IMR-90 (cell line): ENCODE measurements around the gene CPNE6. TPM values are rescaled to one million over a fixed set of nuclear protein-coding genes. Genes with fewer than 3 reads are reported as not detected.

Source experiments
- ATAC-seq: fragments of 200-7000 bp; cut with Tn5 transposase; 2 replicates; pipeline ENCODE4 v1.9.1; 2020; ENCODE audit warnings: low read depth, mild to moderate bottlenecking, moderate library complexity
- BruUV-seq: library from RNA; stranded (reverse); fragments of 400-500 nt; replicated peaks from 2 replicates; lab custom pipeline; 2021; lab: Mats Ljungman, UMichigan
- CTCF ChIA-PET: fragments of 300-600 bp; formaldehyde crosslinking; extraction: SDS; loops from one replicate; lab custom pipeline; 2021; ENCODE audit warnings: antibody characterized with exemption; lab: Yijun Ruan, JAX
- POLR2A ChIA-PET: fragments of 300-600 bp; sonication (Branson Sonifier 250); formaldehyde crosslinking; loops from one replicate; lab custom pipeline; 2022; ENCODE audit warnings: antibody characterized with exemption; ENCODE audit not compliant: unreplicated experiment; lab: Charles Lee
- DNase-seq: peaks from one replicate; pipeline ENCODE4 v3.0.0; 2013
- H2AFZ ChIP-seq: replicated peaks from 2 replicates; pipeline ENCODE3; 2013; ENCODE audit warnings: low read length, mild to moderate bottlenecking; ENCODE audit not compliant: poor library complexity
- H2AK5ac ChIP-seq: 2 replicates; pipeline ENCODE4 v1.6.1; 2013; ENCODE audit warnings: low read depth, low read length, inconsistent platforms
- H2AK9ac ChIP-seq: replicated peaks from 2 replicates; pipeline ENCODE3; 2013; ENCODE audit warnings: mild to moderate bottlenecking, low read depth, low read length, moderate library complexity; ENCODE audit not compliant: poor library complexity
- H2BK120ac ChIP-seq: 2 replicates; pipeline ENCODE4 v1.6.1; 2013; ENCODE audit warnings: low read depth, low read length, inconsistent platforms
- H2BK15ac ChIP-seq: 3 replicates; pipeline ENCODE4 v1.6.1; 2013; ENCODE audit warnings: low read depth, low read length, inconsistent platforms
- H2BK20ac ChIP-seq: 2 replicates; pipeline ENCODE4 v1.6.1; 2013; ENCODE audit warnings: low read depth, mild to moderate bottlenecking, inconsistent platforms, low read length, moderate library complexity
- H2BK5ac ChIP-seq: 2 replicates; pipeline ENCODE4 v1.6.1; 2013; ENCODE audit warnings: mild to moderate bottlenecking, low read depth, low read length, inconsistent platforms; ENCODE audit not compliant: poor library complexity, severe bottlenecking
- H3K14ac ChIP-seq: replicated peaks from 2 replicates; pipeline ENCODE4 v1.6.1; 2013; ENCODE audit warnings: low read depth, low read length, inconsistent platforms
- H3K18ac ChIP-seq: 2 replicates; pipeline ENCODE4 v1.6.1; 2013; ENCODE audit warnings: low read depth, low read length, control low read depth
- H3K23ac ChIP-seq: 2 replicates; pipeline ENCODE4 v1.6.1; 2013; ENCODE audit warnings: low read depth, low read length, inconsistent platforms
- H3K27ac ChIP-seq: 2 replicates; pipeline ENCODE4 v1.5.1; 2013; ENCODE audit warnings: mild to moderate bottlenecking, control low read depth, low read length; ENCODE audit not compliant: insufficient read depth
- H3K27me3 ChIP-seq: 2 replicates; pipeline ENCODE4 v1.6.1; 2013; ENCODE audit warnings: low read length; ENCODE audit not compliant: control insufficient read depth, insufficient read depth
- H3K36me3 ChIP-seq: 2 replicates; pipeline ENCODE4 v1.6.1; 2013; ENCODE audit warnings: low read length, mixed read lengths; ENCODE audit not compliant: control insufficient read depth, insufficient read depth
- H3K4ac ChIP-seq: 2 replicates; pipeline ENCODE4 v1.6.1; 2013; ENCODE audit warnings: low read depth, low read length, inconsistent platforms
- H3K4me1 ChIP-seq: 2 replicates; pipeline ENCODE4 v1.6.1; 2013; ENCODE audit warnings: low read length, mixed read lengths; ENCODE audit not compliant: control insufficient read depth, insufficient read depth
- H3K4me2 ChIP-seq: 2 replicates; pipeline ENCODE4 v1.6.1; 2013; ENCODE audit warnings: low read depth, mild to moderate bottlenecking, control low read depth, low read length, moderate library complexity
- H3K4me3 ChIP-seq: 2 replicates; pipeline ENCODE4 v1.5.1; 2013; ENCODE audit warnings: low read depth, mild to moderate bottlenecking, control low read depth, low read length, moderate library complexity; ENCODE audit not compliant: insufficient read depth
- H3K56ac ChIP-seq: 2 replicates; pipeline ENCODE4 v1.6.1; 2013; ENCODE audit warnings: low read length, inconsistent platforms; ENCODE audit not compliant: insufficient read depth; ENCODE audit errors: extremely low read depth
- H3K79me1 ChIP-seq, 2 experiments: 2 replicates each; pipeline ENCODE4 v1.6.1; 2013; ENCODE audit warnings: low read length in 2 of 2, inconsistent platforms in 1 of 2, low read depth in 1 of 2
- H3K9ac ChIP-seq: 2 replicates; pipeline ENCODE4 v1.6.1; 2013; ENCODE audit warnings: low read depth, low read length, control low read depth
- H3K9me1 ChIP-seq: 2 replicates; pipeline ENCODE4 v1.6.1; 2013; ENCODE audit warnings: low read length, inconsistent platforms; ENCODE audit not compliant: insufficient read depth
- H3K9me3 ChIP-seq: 2 replicates; pipeline ENCODE4 v1.6.1; 2013; ENCODE audit warnings: low read length; ENCODE audit not compliant: control insufficient read depth, insufficient read depth
- H4K20me1 ChIP-seq: 2 replicates; pipeline ENCODE4 v1.6.1; 2013; ENCODE audit warnings: low read length, inconsistent platforms; ENCODE audit not compliant: insufficient read depth
- H4K5ac ChIP-seq: 2 replicates; pipeline ENCODE4 v1.6.1; 2013; ENCODE audit warnings: mild to moderate bottlenecking, low read depth, low read length, control low read depth
- H4K8ac ChIP-seq, 2 experiments: 2 replicates each; pipeline ENCODE4 v1.6.1; 2013; ENCODE audit warnings: low read depth in 2 of 2, low read length in 2 of 2, control low read depth in 1 of 2, inconsistent platforms in 1 of 2
- H4K91ac ChIP-seq: 2 replicates; pipeline ENCODE4 v1.6.1; 2013; ENCODE audit warnings: low read depth, low read length, inconsistent platforms; ENCODE audit not compliant: insufficient read depth
- MXI1 ChIP-seq: IDR thresholded peaks from 2 replicates; pipeline ENCODE4 v1.6.1; 2012; ENCODE audit warnings: low read depth, mild to moderate bottlenecking, low read length, moderate library complexity, borderline replicate concordance
- RCOR1 ChIP-seq: IDR thresholded peaks from 2 replicates; pipeline ENCODE4 v1.6.1; 2012; ENCODE audit warnings: mild to moderate bottlenecking, low read length, improper control_type of control experiment; ENCODE audit not compliant: insufficient replicate concordance
- WGBS, 2 experiments: methylation state at CpG; one replicate each; pipeline versions ENCODE4 v1.1.5 to v1.1.7; 2013; ENCODE audit warnings: missing lambda C conversion rate in 2 of 2; ENCODE audit not compliant: insufficient read length in 1 of 2; ENCODE audit errors: extremely low coverage in 2 of 2; 5-methylcytosine and 5-hydroxymethylcytosine counted together
- dilution Hi-C: fragments of 300-500 bp; cut with HindIII; formaldehyde crosslinking; loops from one replicate; pipeline ENCODE4 v1.14.3; 2018; ENCODE audit warnings: low sequenced_read_pairs; ENCODE audit not compliant: unreplicated experiment
- in situ Hi-C: fragments of 300-500 bp; cut with MboI; formaldehyde crosslinking; loops from 3 replicates; pipeline ENCODE4 v1.14.3; 2019; ENCODE audit warnings: low sequenced_read_pairs, inconsistent platforms, mixed read lengths
- intact Hi-C: fragments of 100-400 bp; cut with micrococcal nuclease; formaldehyde crosslinking; loops from 2 replicates; pipeline ENCODE4 v1.10.0; 2022
- polyA plus RNA-seq, 3 experiments: library from polyadenylated mRNA; depleted of rRNA; stranded (reverse); fragments of >200 nt; gene quantifications; 2 replicates each; pipeline ENCODE4 v1.2.3, GENCODE V29; 2012; ENCODE audit warnings: low replicate concordance in 1 of 3
- total RNA-seq: library from RNA; depleted of rRNA; stranded (reverse); fragments of >200 nt; gene quantifications from 2 replicates; pipeline ENCODE4 v1.2.3, GENCODE V29; 2012
- TF ChIP-seq, protein P1 (sequence below): fragments of 150-350 bp; IDR thresholded peaks from 2 replicates; pipeline ENCODE4 v1.6.1; 2017; ENCODE audit warnings: mild to moderate bottlenecking, antibody characterized with exemption, low read length, low read depth

CPNE6 gene
- total and polyA plus RNA-seq, 2 of the 4 experiments (the other 2 are of a cell fraction), result not detected

DNA sequence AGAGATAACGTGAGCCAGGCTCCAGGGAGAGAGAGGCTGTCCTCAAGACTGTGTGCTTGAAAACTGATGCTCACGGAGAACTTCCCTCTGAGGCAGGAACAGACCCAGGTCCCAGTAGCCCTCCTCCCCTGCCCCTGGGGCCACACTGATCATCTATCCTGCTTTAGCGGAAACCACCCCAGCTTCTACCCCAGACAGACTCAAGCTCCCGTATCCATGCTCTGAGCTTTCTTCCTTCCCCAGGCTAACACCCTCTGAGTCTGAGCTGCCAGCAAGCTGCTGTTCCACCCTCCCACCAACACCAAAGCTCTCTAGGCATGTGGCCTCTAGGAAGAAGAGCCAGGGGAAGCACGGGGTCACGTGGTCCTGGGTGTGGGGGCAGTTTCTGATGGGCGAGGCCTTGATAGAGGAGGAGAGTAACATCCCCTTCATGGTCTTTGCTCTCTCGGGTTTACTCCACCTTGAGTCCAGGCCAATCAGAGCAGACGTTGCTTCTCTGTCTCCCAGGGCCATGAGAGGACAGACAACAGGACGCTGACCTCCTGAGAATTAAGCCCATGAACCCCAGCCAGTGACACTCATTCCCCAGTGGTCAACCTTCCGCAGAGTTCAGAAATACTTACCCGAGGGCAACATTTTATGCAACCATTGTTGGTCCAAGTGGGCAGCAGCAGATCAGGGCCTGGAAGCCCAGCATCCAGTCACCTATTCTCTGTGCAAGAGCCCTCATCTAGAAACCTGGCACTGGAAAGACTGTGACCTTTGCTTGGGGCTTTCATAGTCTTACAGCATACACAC, 24.1 kb downstream of the CPNE6 start:
- Histone ChIP-seq H4K8ac (peak overlapping the region; percentile 36 to 80; a peak in 3 of 4 replicates), H3K14ac (peak overlapping the region; percentile 93), H2BK15ac (no peak overlapping the region), H3K9me3 (no peaks in the 10 kb centered on the region), H3K27ac (peak overlapping the region; percentile 73), H2BK5ac (peak overlapping the region; percentile 69), H3K79me1 (peaks cover 16 to 36% of the 10 kb centered on the region in 2 experiments), H4K5ac (peak overlapping the region; percentile 20), H3K4ac (peak overlapping the region; percentile 87), H2BK120ac (no peak overlapping the region), H3K56ac (peak overlapping the region; percentile 69; the same call in 1 of the 2 replicates), H2AK5ac (peak overlapping the region; percentile 26), H3K4me2 (peak overlapping the region; percentile 79), H3K4me1 (peaks cover 8% of the 10 kb centered on the region), H4K20me1 (peaks cover 19% of the 10 kb centered on the region; the same call in 1 of the 2 replicates), H3K27me3 (no peaks in the 10 kb centered on the region), H3K9ac (peak overlapping the region; percentile 91), H2AFZ (peak overlapping the region; percentile 98), H4K91ac (peak overlapping the region; percentile 46), H3K9me1 (peaks cover 13% of the 10 kb centered on the region), H2AK9ac (peak overlapping the region; percentile 99), H3K23ac (peak overlapping the region; percentile 91), H3K18ac (peak overlapping the region; percentile 40; the same call in 1 of the 2 replicates), H2BK20ac (no peak overlapping the region), H3K36me3 (peaks cover 21% of the 10 kb centered on the region), H3K4me3 (peak overlapping the region; percentile 72)
- peak; percentile 44 for DNase-seq
- TF ChIP-seq MXI1 (0 out of 2 replicates have a peak, but pooled peaks have one; percentile 28), RCOR1 (no peak)
- TF ChIP-seq, protein P1, sequence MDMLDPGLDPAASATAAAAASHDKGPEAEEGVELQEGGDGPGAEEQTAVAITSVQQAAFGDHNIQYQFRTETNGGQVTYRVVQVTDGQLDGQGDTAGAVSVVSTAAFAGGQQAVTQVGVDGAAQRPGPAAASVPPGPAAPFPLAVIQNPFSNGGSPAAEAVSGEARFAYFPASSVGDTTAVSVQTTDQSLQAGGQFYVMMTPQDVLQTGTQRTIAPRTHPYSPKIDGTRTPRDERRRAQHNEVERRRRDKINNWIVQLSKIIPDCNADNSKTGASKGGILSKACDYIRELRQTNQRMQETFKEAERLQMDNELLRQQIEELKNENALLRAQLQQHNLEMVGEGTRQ, result peak; percentile 85
- POLR2A ChIA-PET, result no interaction called here
- intact Hi-C loops, result no loop called here
- WGBS, 2 experiments, result 75% methylated on average over 4 of the region's 12 CpGs; no CpG with 5 or more reads in 1 of the 2 experiments
- no TSS peak for BruUV-seq
- CTCF ChIA-PET, result interaction anchor here (0.8 to 3.4 kb wide), 4 partner anchors 11 to 59 kb away, joined by 3 to 15 read pairs (median 5); no protein-coding TSS in a partner anchor
- in situ Hi-C loops, result loop anchor here (10.0 kb wide), 1 partner anchor 121 kb away; no protein-coding TSS in a partner anchor
- peak; percentile 1; the same call in 1 of the 2 replicates for ATAC-seq
- dilution Hi-C loops, result no loop called here
